Liver (tissue), 9 donors: ENCODE results near the gene C8B. TPM values are rescaled to one million over a fixed set of nuclear protein-coding genes. Genes with fewer than 3 reads are reported as not detected.
A peak's percentile ranks its signal among the peaks of the same experiment; 100 is the strongest.

Source experiments
- DNase-seq: peaks from one replicate; pipeline ENCODE4 v3.0.0-alpha.2; 2017; ENCODE audit warnings: low spot score
- H3K27ac ChIP-seq, 2 donors: one replicate each; pipeline ENCODE4 v1.7.0; 2013; ENCODE audit warnings: inconsistent platforms in 2 of 2, low read length in 2 of 2, control low read depth in 1 of 2, low read depth in 1 of 2, mild to moderate bottlenecking in 1 of 2
- H3K27me3 ChIP-seq, 4 donors: one replicate each; pipeline versions ENCODE4 v1.6.1 to v1.7.0; 2013; ENCODE audit warnings: low read length in 3 of 4, inconsistent platforms in 1 of 4, mild to moderate bottlenecking in 1 of 4, moderate library complexity in 1 of 4; ENCODE audit not compliant: control insufficient read depth in 4 of 4, insufficient read depth in 4 of 4
- H3K36me3 ChIP-seq, 4 donors: one replicate each; pipeline versions ENCODE4 v1.6.1 to v1.7.0; 2013; ENCODE audit warnings: low read length in 3 of 4, mild to moderate bottlenecking in 3 of 4, low read depth in 1 of 4, moderate library complexity in 1 of 4; ENCODE audit not compliant: control insufficient read depth in 4 of 4, insufficient read depth in 3 of 4
- H3K4me1 ChIP-seq, 4 donors: one replicate each; pipeline versions ENCODE4 v1.6.1 to v1.7.0; 2013; ENCODE audit warnings: low read length in 3 of 4, mild to moderate bottlenecking in 3 of 4, moderate library complexity in 1 of 4; ENCODE audit not compliant: control insufficient read depth in 4 of 4, insufficient read depth in 4 of 4
- H3K4me3 ChIP-seq, 3 donors: one replicate each; pipeline versions ENCODE4 v1.6.1 to v1.7.0; 2013; ENCODE audit warnings: low read length in 3 of 3, control low read depth in 1 of 3, low read depth in 1 of 3, mild to moderate bottlenecking in 1 of 3
- H3K9ac ChIP-seq, 2 donors: one replicate each; pipeline ENCODE4 v1.7.0; 2013; ENCODE audit warnings: low read length in 2 of 2, mild to moderate bottlenecking in 2 of 2, moderate library complexity in 2 of 2, control low read depth in 1 of 2, low read depth in 1 of 2
- H3K9me3 ChIP-seq, 4 donors: one replicate each; pipeline versions ENCODE4 v1.6.1 to v1.7.0; 2013; ENCODE audit warnings: low read length in 3 of 4; ENCODE audit not compliant: control insufficient read depth in 4 of 4
- EGR1 ChIP-seq, 2 donors: IDR thresholded peaks; 2 replicates each; pipeline ENCODE4 v1.6.1; 2016 to 2018; ENCODE audit warnings: antibody characterized with exemption in 2 of 2, low read depth in 2 of 2
- FOXA2 ChIP-seq: IDR thresholded peaks from 2 replicates; pipeline ENCODE4 v1.6.1; 2016; ENCODE audit warnings: antibody characterized with exemption
- HNF4A ChIP-seq, 2 donors: conservative IDR thresholded peaks; 2 replicates each; pipeline ENCODE4 v1.6.1; 2016; ENCODE audit warnings: antibody characterized with exemption in 2 of 2, mild to moderate bottlenecking in 2 of 2
- RAD21 ChIP-seq, 2 donors: IDR thresholded peaks; 2 replicates each; pipeline ENCODE4 v1.6.1; 2016; ENCODE audit warnings: antibody characterized with exemption in 2 of 2, mild to moderate bottlenecking in 2 of 2
- YY1 ChIP-seq: IDR thresholded peaks from 2 replicates; pipeline ENCODE4 v1.6.1; 2016; ENCODE audit warnings: antibody characterized with exemption, mild to moderate bottlenecking
- WGBS: extraction: QIAGEN DNeasy Blood & Tissue Kit; methylation state at CpG from one replicate; pipeline ENCODE4 v1.1.7; 2013; 5-methylcytosine and 5-hydroxymethylcytosine counted together
- polyA plus RNA-seq, 2 donors: library from polyadenylated mRNA; stranded (reverse) in 1 of 2; unstranded in 1 of 2; fragments of 200-250 nt in 1 of 2; fragments of >200 nt in 1 of 2; fragmentation: Nextera tagmentation in 1 of 2; extraction: Ambion mirVana in 1 of 2; gene quantifications; one replicate each; pipeline versions ENCODE4 v1.2.1 to v1.2.3, GENCODE V29; 2013 to 2015
- total RNA-seq, 2 donors: library from RNA; depleted of rRNA; stranded (reverse); fragments of >200 nt; gene quantifications; one replicate each; pipeline ENCODE4 v1.2.3, GENCODE V29; 2014
- TF ChIP-seq, protein P1 (sequence below): IDR thresholded peaks from 2 replicates; pipeline ENCODE4 v1.6.1; 2016; ENCODE audit warnings: antibody characterized with exemption
- TF ChIP-seq, protein P2 (sequence below): fragments of 150-350 bp; IDR thresholded peaks from 2 replicates; pipeline ENCODE4 v1.5.1; 2017; ENCODE audit warnings: improper control_type of control experiment, low read depth, low read length; ENCODE audit not compliant: missing input control
- TF ChIP-seq, protein P3 (sequence below): IDR thresholded peaks from 2 replicates; pipeline ENCODE4 v1.6.1; 2016; ENCODE audit warnings: antibody characterized with exemption, mild to moderate bottlenecking
- donor health status: healthy.
- donor health status: healthy.
- donor health status: healthy.
- donor health status: healthy.
- donor health status: healthy.

The C8B gene
- total and polyA plus RNA-seq, 4 donors, result 151 to 703 (median 356) TPM

DNA sequence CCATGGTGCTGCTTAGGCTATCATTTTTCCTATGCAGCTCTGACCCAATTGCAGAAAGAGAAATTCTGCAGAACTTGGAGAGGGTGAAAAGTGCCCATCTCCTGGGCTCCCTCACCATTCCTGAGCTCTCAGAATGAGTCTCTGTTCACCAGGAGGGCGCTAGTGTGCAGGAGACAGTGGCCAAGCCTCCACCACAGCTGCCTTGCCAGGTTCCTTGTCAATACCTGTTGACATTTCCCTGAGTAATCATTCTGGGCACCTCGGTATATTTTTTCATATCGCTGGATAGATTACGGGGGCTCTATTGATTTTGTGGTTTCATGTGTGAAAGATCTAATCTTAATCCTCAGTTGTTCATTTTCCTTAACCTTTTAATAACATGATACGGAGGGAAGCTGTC is 13.0 kb upstream of the C8B start:
- TF ChIP-seq, protein P1, sequence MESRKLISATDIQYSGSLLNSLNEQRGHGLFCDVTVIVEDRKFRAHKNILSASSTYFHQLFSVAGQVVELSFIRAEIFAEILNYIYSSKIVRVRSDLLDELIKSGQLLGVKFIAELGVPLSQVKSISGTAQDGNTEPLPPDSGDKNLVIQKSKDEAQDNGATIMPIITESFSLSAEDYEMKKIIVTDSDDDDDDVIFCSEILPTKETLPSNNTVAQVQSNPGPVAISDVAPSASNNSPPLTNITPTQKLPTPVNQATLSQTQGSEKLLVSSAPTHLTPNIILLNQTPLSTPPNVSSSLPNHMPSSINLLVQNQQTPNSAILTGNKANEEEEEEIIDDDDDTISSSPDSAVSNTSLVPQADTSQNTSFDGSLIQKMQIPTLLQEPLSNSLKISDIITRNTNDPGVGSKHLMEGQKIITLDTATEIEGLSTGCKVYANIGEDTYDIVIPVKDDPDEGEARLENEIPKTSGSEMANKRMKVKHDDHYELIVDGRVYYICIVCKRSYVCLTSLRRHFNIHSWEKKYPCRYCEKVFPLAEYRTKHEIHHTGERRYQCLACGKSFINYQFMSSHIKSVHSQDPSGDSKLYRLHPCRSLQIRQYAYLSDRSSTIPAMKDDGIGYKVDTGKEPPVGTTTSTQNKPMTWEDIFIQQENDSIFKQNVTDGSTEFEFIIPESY, result no peak
- TF ChIP-seq EGR1 (IDR thresholded peaks at IDR 0.05; ENCODE audit: low read depth in 2 of 2), result no peak
- peak; percentile 8 to 13 for TF ChIP-seq RAD21 (IDR thresholded peaks at IDR 0.05)
- Histone ChIP-seq H3K4me3 (no peak overlapping the region), H3K36me3 (no peaks in the 10 kb centered on the region), H3K27me3 (no peaks in the 10 kb centered on the region), H3K4me1 (peaks cover 0 to 5% (median 3%) of the 10 kb centered on the region in 4 donors), H3K27ac (no peak overlapping the region), H3K9ac (no peak overlapping the region), H3K9me3 (no peaks in the 10 kb centered on the region)
- 58% methylated on average over 5 of the region's 5 CpGs for WGBS
- no peak for DNase-seq

DNA sequence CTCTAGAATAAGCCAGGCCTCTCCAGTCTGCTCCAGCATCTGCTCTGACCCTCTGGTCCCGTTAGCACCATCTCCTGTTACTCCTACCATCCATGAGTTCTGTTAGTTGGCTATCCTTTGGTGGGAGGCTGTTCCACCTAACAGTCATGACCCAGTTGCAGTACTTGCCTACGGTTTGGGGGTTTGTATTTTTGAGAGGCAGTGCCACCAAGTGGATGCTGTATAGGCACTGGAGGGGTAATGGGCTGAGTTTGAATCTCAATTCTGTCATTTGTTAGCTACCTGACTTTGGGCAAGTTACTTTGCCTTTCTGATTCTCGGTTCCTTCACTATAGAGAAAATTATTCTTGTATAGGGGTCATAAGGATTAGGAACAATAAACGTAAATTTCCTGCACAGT is 12.1 kb upstream of the C8B start:
- H3K4me3 ChIP-seq, result no peak overlapping the region
- TF ChIP-seq FOXA2 (no peak), YY1 (no peak), RAD21 (IDR thresholded peaks at IDR 0.05) (peak; percentile 40), EGR1 (IDR thresholded peaks at IDR 0.05; ENCODE audit: low read depth in 2 of 2) (no peak), HNF4A (conservative IDR thresholded peaks at IDR 0.05) (no peak)
- TF ChIP-seq, protein P2, sequence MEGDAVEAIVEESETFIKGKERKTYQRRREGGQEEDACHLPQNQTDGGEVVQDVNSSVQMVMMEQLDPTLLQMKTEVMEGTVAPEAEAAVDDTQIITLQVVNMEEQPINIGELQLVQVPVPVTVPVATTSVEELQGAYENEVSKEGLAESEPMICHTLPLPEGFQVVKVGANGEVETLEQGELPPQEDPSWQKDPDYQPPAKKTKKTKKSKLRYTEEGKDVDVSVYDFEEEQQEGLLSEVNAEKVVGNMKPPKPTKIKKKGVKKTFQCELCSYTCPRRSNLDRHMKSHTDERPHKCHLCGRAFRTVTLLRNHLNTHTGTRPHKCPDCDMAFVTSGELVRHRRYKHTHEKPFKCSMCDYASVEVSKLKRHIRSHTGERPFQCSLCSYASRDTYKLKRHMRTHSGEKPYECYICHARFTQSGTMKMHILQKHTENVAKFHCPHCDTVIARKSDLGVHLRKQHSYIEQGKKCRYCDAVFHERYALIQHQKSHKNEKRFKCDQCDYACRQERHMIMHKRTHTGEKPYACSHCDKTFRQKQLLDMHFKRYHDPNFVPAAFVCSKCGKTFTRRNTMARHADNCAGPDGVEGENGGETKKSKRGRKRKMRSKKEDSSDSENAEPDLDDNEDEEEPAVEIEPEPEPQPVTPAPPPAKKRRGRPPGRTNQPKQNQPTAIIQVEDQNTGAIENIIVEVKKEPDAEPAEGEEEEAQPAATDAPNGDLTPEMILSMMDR, result peak; percentile 4
- DNase-seq, result no peak
- no peaks in the 10 kb centered on the region for H3K27me3 ChIP-seq
- WGBS, result 79% methylated on average over 4 of the region's 4 CpGs
- no peak overlapping the region for H3K27ac ChIP-seq
- no peaks in the 10 kb centered on the region for H3K36me3 ChIP-seq
- peaks cover 0 to 6% (median 3%) of the 10 kb centered on the region in 4 donors for H3K4me1 ChIP-seq
- H3K9ac ChIP-seq, result no peak overlapping the region
- no peaks in the 10 kb centered on the region for H3K9me3 ChIP-seq

DNA sequence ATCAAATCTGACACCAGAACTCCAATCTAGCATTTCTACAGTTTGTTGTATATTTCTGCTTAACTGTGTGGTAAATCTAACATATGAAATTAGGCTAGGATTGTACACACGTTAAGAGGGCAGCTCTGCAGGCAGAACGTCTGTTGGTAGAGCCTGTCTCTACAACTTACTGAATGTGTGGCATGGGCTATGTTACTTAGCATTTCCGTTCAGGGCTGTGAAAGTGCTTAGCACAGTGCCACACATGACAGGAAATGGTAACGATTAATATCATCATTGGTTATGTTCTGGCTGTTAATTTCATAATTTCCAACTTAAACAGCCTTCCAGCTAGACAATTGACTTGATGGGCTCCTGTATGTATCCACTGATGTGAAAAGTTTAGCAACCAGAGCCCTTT is 9.6 kb upstream of the C8B start:
- Histone ChIP-seq H3K27ac (no peak overlapping the region), H3K9ac (no peak overlapping the region), H3K4me3 (no peak overlapping the region), H3K9me3 (no peaks in the 10 kb centered on the region), H3K36me3 (no peaks in the 10 kb centered on the region), H3K4me1 (peaks cover 0 to 10% (median 4%) of the 10 kb centered on the region in 4 donors), H3K27me3 (no peaks in the 10 kb centered on the region)
- no peak for DNase-seq
- WGBS, result 83% methylated on average over 4 of the region's 4 CpGs
- TF ChIP-seq, protein P3, sequence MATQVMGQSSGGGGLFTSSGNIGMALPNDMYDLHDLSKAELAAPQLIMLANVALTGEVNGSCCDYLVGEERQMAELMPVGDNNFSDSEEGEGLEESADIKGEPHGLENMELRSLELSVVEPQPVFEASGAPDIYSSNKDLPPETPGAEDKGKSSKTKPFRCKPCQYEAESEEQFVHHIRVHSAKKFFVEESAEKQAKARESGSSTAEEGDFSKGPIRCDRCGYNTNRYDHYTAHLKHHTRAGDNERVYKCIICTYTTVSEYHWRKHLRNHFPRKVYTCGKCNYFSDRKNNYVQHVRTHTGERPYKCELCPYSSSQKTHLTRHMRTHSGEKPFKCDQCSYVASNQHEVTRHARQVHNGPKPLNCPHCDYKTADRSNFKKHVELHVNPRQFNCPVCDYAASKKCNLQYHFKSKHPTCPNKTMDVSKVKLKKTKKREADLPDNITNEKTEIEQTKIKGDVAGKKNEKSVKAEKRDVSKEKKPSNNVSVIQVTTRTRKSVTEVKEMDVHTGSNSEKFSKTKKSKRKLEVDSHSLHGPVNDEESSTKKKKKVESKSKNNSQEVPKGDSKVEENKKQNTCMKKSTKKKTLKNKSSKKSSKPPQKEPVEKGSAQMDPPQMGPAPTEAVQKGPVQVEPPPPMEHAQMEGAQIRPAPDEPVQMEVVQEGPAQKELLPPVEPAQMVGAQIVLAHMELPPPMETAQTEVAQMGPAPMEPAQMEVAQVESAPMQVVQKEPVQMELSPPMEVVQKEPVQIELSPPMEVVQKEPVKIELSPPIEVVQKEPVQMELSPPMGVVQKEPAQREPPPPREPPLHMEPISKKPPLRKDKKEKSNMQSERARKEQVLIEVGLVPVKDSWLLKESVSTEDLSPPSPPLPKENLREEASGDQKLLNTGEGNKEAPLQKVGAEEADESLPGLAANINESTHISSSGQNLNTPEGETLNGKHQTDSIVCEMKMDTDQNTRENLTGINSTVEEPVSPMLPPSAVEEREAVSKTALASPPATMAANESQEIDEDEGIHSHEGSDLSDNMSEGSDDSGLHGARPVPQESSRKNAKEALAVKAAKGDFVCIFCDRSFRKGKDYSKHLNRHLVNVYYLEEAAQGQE, result no peak
- no peak for TF ChIP-seq HNF4A (conservative IDR thresholded peaks at IDR 0.05)
